ENCODE measurements around the gene S1PR3.

S1PR3 gene

DNA sequence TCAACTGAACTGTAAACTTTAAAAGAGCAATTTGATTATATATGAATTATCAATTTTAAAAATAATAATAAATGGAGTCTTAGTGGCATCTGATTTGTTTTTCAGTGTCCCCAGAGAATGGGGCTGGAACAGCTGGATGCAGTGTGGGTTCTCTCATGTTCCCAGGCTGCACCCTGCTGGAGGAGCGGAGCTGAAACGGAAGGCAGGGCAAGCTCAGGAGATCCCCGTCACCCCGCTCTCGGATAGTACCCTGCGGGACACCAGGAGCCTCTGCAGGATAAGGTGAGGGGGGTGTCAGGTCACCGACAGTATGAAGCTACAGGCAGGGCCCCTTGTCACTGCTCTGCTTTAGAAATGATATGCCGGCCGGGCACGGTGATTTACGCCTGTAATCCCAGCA, 57.3 kb downstream of the S1PR3 start:
- Mint-ChIP-seq H3K9me3 (no peaks in the 10 kb centered on the region), H3K36me3 (no peaks in the 10 kb centered on the region), H3K4me1 (no peaks in the 10 kb centered on the region), H3K27ac (no peak overlapping the region), H3K27me3 (peaks cover 10% of the 10 kb centered on the region), H3K4me3 (no peak overlapping the region)

DNA sequence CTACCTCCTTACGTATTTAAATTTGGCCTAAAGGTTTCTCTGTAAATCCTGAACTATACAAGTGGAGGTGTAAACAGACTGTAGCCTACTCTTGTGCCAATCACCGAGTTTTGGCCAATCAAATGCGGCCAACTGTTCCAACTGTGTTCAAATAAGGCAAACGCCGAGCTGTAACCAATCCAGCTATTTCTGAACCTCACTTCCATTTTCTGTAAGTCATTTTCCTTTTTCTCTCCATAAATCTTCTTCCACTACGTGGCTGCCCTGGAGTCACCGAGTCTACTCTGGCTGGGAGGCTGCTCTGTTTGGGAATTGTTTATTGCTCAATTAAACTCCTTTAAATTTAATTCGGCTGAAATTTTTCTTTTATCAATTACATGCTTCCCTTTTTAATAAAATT, 58.4 kb downstream of the S1PR3 start:
- Mint-ChIP-seq H3K9me3 (no peaks in the 10 kb centered on the region), H3K27me3 (peaks cover 10% of the 10 kb centered on the region), H3K27ac (no peak overlapping the region), H3K4me3 (no peak overlapping the region), H3K4me1 (no peaks in the 10 kb centered on the region), H3K36me3 (no peaks in the 10 kb centered on the region)

- Mint-ChIP-seq H3K27ac (no peak overlapping the region), H3K36me3 (no peaks in the 10 kb centered on the region), H3K4me3 (no peak overlapping the region), H3K4me1 (no peaks in the 10 kb centered on the region), H3K9me3 (no peaks in the 10 kb centered on the region), H3K27me3 (peaks cover 8% of the 10 kb centered on the region)
Measured at GRCh38 chr9:89051421-89052025, 60.3 kb downstream of the S1PR3 start.

- no peaks in the 10 kb centered on the region for H3K9me3 Mint-ChIP-seq
Measured at GRCh38 chr9:89052470-89053097, 61.3 kb downstream of the S1PR3 start.

DNA sequence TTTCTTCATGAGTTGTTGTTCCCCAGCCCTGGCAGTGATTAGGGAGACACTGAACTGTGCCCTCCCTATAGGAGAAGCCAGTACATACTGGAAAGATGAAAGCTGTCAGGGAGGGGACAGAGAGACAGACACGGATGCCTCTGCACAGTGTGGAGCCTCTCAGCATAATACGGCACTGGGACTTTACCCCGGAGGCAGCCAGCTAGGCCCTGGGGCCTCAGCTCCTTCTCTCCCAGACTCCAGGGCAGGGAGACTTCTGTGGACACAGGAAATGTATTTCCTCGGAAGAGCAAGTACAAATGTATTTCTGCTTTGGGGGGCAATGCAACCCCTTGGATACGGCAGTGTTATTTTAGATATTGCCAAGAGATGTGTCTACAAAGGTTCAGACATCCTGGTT, 62.0 kb downstream of the S1PR3 start:
- H3K4me1 Mint-ChIP-seq = no peaks in the 10 kb centered on the region
- peaks cover under 1% of the 10 kb centered on the region for H3K27me3 Mint-ChIP-seq
- no peak overlapping the region for H3K27ac Mint-ChIP-seq
- no peaks in the 10 kb centered on the region for H3K36me3 Mint-ChIP-seq
- no peak overlapping the region for H3K4me3 Mint-ChIP-seq
- no peaks in the 10 kb centered on the region for H3K9me3 Mint-ChIP-seq

More at GRCh38 chr9:89052470-89053097, 61.3 kb downstream of the S1PR3 start:
- H3K36me3 Mint-ChIP-seq = no peaks in the 10 kb centered on the region
- no peak overlapping the region for H3K4me3 Mint-ChIP-seq
- no peak overlapping the region for H3K27ac Mint-ChIP-seq
- H3K27me3 Mint-ChIP-seq = peaks cover 3% of the 10 kb centered on the region
- no peaks in the 10 kb centered on the region for H3K4me1 Mint-ChIP-seq
